GF-D8 (cell line): Measurements from ENCODE around the gene KLHL17.
"Not testable (repeated sequence)": the region's sequence is repeated elsewhere in the genome, so short reads cannot be mapped to it uniquely, and the experiment has no call there.

Source experiments
- DNase-seq: peaks from one replicate; lab custom pipeline; 2025; lab: John Stamatoyannopoulos, UW

KLHL17 gene

DNA sequence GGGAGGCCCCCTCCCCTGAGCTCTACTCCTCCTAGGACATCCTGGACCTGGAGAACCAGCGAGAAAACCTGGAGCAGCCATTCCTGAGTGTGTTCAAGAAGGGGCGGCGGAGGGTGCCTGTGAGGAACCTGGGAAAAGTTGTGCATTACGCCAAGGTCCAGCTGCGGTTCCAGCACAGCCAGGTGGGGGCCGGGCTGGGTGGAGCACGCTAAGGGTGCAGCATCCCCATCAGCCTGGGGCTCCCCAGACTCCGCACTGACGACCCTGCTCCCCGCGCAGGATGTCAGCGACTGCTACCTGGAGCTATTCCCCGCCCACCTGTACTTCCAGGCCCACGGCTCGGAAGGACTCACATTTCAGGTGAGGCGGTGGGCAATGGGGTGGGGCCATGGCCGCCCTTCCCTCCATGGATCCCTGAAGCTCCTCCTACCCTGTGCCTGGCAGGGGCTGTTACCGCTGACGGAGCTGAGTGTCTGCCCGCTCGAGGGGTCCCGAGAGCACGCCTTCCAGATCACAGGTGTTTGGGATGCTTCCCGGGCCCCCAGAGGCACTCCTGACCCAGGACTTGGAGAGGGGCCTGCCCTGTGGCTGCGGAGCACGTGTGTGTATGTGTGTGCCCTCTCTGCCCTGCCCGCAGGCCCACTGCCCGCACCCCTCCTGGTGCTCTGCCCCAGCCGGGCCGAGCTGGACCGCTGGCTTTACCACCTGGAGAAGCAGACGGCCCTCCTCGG is 10.0 kb downstream of the KLHL17 start:
- no peak for DNase-seq

DNA sequence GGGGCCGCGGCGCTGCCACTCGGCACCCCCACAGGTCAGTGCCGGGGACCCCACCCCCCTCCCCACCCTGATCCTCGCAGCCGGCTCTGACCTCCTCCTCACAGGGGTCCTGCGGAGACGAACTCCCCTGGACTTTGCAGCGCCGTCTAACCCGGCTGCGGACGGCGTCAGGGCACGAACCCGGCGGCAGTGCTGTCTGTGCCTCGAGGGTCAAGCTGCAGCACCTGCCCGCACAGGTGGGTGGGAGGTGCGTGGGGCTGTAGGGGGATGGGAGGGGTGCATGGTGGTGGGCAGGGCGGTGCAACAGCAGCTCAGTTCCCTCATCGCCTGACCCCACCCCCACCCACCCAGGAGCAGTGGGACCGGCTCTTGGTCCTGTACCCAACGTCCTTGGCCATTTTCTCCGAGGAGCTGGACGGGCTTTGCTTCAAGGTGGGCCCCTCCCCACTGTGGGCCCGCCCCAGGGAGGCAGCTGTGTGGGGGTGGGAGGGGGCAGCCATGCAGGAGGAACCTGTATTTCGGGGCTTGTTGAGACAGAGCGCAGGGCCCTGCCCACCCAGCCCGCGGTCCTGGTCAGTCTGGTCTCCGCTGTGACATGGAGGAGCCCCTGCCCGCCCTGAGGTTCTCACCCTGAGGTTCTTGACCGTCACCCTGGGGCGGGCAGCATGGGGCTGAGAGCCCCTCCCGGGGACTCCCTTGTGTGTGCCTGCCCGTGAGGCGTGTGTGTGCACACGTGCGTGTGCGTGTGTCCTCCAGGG is 10.8 kb downstream of the KLHL17 start:
- DNase-seq: no peak

DNA sequence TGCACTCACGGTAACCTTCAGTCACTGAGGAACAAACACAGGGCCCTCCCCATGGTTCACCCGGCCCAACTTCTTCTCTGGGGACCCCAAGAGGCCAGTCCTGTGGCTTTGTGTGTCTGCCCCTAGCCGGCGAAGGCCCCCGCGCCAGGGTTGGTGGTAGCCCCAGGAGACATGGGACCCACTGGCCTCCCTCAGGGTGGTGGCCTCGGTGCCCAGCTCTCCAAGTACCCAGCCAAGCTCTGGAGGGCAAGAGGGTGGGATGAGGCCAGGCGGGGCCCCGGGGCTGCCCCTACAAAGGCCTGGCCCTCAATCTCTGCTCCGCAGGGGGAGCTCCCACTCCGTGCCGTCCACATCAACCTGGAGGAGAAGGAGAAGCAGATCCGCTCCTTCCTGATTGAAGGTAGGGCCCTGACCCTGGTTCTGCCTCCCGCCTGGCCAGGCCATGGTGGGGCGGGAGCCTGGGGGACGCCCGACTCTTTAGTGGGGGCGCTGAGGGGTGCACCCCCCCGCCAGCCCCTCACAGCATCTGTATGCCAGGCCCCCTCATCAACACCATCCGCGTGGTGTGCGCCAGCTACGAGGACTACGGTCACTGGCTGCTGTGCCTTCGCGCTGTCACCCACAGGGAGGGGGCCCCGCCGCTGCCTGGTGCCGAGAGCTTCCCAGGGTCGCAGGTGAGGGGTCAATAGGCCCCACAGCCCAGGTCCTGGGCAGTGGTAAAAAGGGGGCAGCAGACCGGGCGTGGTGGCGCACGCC is 11.5 kb downstream of the KLHL17 start:
- no peak for DNase-seq

DNA sequence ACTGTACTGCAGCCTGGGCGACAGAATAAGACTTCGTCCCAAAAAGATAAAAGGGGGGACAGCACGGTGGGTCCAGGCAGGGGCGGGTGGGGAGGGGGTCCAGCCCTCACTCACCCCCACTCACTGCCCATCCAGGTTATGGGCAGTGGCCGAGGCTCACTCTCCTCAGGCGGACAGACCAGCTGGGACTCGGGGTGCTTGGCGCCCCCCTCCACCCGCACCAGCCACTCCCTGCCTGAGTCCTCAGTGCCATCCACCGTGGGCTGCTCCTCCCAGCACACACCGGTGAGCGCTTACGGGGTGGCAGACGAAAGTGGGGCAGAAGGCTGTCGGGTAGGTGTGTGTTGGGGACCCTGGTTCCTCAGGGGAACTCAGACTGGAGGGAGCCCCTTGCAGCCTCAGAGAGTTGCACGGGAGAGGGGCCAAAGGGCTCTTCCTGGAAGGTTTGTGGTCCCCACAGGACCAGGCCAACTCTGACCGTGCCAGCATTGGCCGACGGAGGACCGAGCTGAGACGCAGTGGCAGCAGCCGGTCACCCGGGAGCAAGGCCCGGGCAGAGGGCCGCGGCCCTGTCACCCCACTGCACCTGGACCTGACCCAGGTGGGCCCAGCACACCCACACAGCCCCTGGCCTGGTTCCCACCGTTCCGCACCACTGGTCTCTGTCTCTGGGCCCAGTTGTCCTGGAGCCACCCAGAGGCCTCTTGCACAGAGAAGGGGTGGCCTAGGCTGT is 12.5 kb downstream of the KLHL17 start:
- no peak for DNase-seq

DNA sequence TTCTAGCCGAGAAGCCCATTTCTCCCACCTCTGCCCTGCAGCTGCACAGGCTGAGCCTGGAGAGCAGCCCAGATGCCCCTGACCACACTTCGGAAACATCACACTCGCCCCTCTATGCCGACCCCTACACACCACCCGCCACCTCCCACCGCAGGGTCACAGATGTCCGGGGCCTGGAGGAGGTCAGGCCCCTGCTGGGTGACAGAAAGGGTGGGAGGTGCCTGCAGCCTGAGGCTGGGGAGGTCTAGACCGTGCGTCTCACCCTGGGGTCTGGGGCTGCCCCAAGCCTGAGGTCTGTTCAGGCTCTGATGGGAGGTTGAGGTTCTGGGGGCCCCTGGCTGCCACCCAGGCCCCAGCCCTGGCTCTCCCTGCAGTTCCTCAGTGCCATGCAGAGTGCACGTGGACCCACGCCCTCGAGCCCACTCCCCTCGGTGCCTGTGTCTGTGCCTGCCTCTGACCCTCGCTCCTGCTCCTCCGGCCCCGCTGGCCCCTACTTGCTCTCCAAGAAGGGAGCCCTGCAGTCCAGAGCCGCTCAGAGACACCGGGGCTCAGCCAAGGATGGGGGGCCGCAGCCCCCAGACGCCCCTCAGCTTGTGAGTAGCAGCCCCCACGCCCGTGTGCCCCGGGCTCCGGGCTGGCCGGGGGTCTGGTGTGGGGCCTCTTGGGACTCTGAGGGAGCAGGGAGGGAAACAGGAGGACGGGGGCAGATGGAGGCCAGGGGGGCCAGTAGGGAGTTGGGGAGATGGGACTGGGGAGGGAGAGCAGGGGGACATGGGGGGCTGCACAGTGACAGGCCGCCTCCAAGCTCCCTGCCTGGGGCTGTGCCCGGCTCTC is 13.3 kb downstream of the KLHL17 start:
- DNase-seq: no peak

DNA sequence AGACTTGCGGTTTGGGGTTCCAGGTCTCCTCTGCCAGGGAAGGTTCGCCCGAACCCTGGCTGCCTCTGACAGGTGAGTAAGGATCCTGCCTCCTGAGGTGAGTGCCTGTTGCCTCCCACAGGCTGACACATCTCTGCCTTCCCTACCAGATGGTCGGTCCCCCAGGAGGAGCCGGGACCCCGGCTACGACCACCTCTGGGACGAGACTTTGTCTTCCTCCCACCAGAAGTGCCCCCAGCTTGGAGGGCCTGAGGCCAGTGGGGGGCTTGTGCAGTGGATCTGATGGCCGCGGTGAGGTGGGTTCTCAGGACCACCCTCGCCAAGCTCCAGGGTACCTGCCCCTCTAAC is 13.9 kb downstream of the KLHL17 start:
- no peak for DNase-seq

DNA sequence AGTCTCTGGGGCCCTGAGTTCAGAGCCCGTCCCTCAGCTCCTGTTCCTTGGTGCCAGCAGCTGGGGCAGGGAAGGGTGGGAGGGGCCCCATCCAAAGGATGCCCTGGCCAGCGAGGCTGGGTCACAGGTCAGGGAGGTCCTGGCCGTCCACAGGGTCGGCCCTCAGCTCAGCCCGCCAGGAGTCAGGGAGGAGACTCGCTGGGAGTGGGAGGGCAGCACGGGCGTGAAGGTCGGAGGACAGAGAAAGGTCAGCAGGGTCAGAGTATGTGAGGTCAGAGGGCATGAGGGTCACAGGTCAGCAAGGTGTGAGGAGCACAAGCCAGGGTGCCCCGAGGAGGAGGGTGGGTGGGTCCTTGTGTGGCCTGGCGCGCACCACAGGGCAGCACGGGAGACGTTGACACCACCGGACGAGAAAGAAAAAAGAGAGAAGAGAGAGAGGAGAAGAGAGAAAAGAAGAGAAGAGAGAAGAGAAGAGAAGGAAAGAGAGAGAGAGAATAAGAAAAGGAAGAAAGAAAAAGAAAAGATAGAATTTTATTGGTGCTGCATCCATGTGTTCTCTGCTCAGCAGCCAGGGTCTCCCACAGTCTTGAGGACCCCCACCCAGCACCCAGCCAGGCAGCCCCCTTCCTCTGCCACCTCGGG is 14.4 kb downstream of the KLHL17 start:
- no peak for DNase-seq

DNA sequence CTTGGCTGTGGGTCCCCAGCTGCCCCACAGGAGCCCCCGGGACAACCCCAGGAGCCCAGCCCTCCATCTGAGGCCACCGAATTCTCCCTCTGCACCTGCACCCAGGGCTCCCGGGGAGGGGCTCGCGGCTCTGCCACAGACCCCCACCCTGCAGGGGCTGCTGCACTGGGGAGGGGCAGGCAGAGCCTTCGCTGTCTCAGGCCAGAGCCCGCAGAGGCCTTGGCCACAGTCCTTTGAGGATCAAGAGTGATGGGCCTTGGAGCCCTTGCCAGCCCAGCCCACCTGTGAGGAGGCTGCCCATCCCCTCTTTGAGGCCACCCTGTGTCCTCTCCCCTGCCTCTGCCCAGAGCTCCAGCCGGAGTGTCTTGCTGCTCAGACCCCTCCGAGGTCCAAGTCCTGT is 15.0 kb downstream of the KLHL17 start:
- DNase-seq: no peak

DNA sequence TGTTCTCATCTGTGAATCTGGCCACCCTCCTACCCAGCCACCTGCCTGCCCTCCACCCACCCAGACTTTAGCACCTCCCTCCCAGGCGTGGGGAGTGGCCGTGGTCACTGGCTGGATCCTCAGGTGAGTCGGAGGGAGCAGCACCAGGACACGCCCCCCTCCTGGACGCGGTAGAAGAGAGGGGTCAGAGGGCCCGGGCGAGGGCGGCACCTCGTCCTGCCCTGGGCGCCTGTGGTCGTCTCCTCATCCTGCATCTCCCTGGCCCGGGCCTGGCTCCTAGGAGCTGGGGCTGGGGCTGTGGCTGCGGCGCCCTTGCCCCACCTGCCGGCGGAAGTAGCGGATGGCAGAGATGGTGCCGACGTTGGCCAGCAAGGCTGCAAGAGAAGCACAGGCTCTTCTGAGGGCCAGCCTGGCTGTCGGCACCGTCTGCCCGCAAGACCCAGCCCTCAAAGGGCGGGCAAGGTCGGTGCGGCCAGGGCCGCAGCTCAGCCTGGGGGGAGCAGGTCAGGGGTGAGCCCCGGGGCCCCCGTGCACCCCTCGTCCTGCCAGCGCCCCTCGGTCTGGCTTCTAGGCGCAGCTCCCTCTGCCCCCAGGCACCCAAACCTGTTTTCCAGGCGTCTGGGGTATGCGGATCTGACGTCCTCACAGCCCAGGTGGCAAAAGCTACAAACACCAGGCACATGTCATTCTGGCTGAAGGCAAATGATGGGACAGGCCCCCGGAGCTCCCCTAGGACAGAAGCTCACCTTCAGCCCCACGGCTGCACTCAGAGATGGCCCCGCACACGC is 15.7 kb downstream of the KLHL17 start:
- peak; percentile 36 for DNase-seq

DNA sequence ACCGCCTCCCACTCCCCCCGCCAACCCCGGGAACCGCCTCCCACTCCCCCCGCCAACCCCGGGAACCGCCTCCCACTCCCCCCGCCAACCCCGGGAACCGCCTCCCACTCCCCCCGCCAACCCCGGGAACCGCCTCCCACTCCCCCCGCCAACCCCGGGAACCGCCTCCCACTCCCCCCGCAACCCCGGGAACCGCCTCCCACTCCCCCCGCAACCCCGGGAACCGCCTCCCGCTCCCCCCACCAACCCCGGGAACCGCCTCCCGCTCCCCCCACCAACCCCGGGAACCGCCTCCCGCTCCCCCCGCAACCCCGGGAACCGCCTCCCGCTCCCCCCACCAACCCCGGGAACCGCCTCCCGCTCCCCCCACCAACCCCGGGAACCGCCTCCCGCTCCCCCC is 16.4 kb downstream of the KLHL17 start:
- not testable (repeated sequence) for DNase-seq

DNA sequence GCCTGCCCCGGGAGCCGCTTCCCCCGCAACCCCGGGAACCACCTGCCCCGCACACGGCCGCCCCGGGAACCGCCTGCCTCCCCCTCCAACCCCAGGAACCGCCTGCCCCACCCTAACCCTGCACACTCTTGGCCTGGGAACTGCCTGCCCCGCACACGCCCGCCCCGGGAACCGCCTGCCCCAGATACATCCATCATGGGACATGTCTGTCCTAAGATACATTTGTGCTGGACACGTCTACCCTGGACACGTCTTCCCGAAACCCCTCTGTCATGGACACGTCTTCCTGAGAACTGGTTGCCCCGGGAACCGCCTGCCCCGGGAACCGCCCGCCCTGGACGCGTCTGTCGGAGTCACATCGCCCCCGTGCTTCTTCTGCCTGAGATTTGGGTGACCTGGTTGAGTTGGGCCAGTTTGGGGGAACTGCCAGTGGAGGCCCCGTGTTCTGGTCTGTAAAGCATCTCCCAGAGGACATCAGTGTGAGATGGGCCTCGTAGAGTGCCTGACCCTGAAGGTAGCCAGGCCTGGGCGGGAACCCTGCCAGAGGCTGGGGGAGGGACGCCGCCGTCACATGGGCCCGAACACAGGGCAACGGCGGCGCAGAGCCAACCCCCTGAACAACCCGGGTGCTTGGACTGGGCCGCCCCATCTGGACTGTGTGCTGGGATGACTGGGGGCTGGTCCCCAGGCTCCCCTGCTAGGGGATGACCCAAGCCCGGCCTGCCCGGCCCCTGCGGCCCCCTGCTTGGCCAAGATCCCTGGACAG is 17.9 kb downstream of the KLHL17 start:
- no peak for DNase-seq

DNA sequence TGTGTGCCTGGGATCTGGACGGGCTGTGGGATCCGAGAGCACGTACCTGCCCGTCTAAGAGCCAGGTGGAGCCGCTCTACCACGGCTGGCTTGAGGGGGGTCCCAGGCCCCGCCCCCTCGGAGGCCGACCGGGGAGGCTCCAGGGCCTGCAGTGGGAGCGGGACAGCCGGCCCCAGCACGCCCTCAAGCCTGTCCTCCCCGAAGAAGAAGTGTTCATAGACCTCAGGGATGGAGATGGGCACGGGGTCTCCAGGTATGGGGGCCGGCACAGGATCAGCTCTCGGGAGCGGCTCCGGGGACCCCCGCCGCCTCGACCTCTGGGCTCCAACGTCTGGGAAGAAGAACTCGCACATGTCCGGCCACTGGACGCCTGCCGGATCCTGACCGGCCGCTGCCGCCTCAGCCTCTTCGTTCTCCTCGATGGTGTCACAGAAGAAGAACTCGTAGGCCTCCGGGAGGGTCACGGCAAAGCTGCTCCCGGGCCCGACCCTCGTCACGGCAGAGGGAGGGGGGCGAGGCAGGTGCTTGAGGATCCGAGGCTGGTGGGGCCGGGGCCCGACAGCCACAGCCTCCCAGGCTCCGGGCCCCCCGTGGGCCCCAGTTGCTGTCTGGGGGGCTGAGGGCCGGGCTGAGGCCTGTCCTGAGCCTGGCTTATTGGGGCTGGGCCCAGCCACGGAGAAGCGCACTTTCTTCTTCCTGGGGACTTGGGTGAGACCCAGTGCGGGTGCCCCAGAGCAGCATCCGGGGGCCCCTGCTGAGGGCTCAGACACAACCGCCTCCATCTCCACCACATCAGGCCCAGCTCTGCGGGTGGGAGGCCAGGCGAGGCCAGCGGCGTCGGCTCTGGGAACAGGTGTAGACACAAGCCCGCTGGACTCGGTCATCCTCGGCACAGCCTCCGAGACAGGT is 18.7 kb downstream of the KLHL17 start:
- DNase-seq: no peak

DNA sequence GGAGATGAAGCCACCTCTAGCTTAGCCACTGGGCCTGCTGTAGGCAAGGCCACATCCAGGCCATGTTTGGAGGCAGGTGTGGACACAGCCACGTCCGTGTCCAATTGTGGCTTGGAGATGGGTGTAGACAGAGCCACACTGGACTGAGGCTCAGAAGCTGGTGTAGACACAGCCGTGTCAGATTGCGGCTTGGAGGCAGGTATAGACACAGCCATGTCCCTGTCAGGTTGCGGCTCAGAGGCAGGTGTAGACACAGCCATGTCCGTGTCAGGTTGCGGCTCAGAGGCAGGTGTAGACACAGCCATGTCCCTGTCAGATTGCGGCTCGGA is 19.3 kb downstream of the KLHL17 start:
- DNase-seq: no peak

DNA sequence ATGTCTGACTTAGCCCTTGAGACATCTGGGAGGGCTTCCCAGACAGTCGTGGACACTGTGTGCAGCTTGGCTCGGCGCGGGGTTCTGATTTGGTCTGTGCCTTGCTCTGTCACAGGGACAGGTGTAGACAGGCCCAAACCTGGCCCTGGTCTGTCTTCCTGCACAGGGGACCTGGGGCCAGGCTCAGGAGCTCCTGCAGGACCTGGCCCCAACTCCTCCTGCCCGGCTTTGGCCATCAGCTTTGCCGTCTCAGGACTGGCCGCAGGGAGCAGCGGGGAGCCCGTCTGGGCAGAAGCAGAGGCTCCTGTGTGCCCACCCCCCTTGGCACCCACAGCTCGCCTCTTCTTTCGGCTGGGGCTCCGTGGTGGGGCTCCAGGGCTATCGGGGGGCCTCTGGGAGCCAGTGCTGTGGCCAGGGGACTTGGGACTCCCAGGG is 19.8 kb downstream of the KLHL17 start:
- no peak for DNase-seq

DNA sequence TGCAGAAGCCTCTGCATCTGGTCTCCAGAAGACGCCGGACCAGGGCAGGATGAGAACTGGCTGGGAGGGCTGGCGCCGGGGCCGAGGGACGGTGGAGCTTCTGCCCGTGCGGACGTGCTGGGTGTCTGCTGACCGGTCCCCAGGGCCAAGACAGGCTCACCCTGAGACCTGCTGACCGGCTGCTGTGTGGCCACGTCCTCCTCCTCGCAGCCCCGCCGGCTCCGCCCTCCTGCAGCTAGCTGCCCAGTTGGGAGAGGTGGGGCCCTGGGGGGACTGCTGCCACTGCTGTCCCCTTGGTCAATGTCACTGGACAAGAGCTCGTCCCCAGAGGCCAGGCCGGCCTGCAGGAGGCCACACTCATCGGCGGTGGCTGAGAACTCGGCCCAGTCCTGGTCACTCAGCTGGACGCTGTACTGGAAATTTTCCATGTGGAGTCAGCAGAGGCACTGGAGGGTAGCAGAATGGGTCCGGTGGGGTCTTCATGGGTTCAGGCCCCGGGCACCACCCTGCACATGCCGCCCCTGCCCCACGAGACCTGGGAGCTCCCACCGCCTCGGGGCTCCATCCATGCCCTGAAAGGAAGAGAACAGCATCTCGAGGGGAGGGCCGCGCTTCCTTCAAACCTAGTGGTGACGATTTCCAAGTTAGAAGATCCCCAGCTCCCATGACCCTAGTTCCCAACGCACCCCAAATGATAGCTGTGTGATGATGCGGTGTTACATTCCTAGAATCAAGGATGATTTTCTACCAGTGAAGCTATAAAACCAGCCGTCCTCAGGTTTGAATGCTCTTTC is 20.4 kb downstream of the KLHL17 start:
- DNase-seq: no peak

DNA sequence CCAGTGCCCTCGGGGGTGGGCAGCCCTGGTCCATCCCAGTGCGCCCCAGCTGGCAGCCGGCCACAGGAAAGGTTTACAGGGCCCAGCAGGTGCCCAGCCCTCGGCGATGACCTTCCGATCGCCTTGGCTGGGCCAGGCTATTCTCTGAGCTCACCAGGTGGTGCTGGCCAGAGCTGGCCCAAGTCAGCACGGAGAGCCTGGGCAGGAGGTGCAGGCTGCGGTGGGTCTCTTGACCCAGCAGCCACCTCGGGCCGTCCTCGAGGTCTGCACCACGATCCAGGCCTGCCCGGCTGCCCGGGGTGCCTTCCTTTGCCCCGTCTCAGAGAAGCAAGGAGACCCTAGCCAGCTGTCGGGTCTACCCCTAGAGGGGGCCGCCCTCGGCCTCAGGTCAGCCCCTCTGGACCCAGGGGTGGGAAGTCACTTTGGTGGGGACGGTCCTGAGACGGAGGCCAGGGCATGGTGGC is 21.1 kb downstream of the KLHL17 start:
- no peak for DNase-seq

DNA sequence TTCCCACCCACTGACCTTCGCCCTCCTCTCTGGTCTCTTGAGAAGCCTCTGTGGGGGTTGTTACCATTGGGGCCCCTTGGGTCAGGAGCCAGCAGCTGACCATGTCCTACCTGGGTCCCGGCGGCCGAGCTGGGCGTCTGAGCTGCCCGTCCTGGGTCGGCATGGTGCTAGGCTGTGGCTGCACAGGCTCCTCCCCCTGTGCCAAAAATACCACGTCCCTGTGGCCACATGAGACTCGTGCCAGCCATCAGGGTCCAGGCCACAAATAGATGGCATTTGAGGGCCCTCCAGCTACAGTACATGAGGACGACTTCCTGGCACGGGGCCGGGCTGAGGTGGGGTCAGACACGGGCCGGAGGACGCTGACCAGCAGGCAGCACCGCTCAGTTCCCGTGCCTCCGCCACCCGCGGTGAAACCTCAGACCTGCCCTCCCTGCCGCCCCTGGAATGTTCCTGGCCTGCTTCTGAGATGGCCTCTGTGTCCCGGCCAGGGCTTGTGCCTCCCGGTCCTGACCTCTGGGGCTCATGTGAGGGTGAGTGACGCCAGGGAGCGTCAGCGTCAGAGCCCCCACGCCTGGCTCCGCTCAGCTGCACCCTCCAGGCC is 21.7 kb downstream of the KLHL17 start, which contains the start of gene PERM1:
PERM1 (minus strand) TSS at position 139 of the 604 bp plus-strand sequence. CDS start 1,064 bp downstream, outside the sequence.
- no peak for DNase-seq
